Gastrocnemius medialis (tissue), 4 donors: ENCODE results near the gene VTN.

Experiments
- CTCF ChIP-seq, 5 experiments: fragments of 450-650 bp in 3 of 5; fragments of 200-600 bp in 2 of 5; sonication (generic) in 2 of 5; IDR thresholded peaks in 4 of 5; conservative IDR thresholded peaks in 1 of 5; 1 replicate in 4 of 5; 2 replicates in 1 of 5; pipeline ENCODE4 v1.5.1; 2016 to 2019; ENCODE audit warnings: antibody characterized with exemption in 5 of 5, mild to moderate bottlenecking in 3 of 5, moderate library complexity in 3 of 5
- POLR2A ChIP-seq, 2 donors: fragments of 450-650 bp; IDR thresholded peaks; one replicate each; pipeline ENCODE4 v1.6.1; 2017; ENCODE audit warnings: antibody characterized with exemption in 2 of 2, mild to moderate bottlenecking in 2 of 2, moderate library complexity in 2 of 2

GRCh38 chr17:28347261-28347891 lies 22.7 kb downstream of the VTN start:
- TF ChIP-seq CTCF (IDR thresholded peaks at IDR 0.05 in 4 of 5, conservative IDR thresholded peaks at IDR 0.05 in 1 of 5): no peak
- no peak for TF ChIP-seq POLR2A (IDR thresholded peaks at IDR 0.05)
